NCI-H526 treated with DMSO at 0.1 percent for 48 hours (cell line): ENCODE data around the gene RASA3.
"Not testable (repeated sequence)": the region's sequence is repeated elsewhere in the genome, so short reads cannot be mapped to it uniquely, and the experiment has no call there.

Experiments
- DNase-seq: peaks from one replicate; lab custom pipeline; 2025; lab: John Stamatoyannopoulos, UW

RASA3 gene

DNA sequence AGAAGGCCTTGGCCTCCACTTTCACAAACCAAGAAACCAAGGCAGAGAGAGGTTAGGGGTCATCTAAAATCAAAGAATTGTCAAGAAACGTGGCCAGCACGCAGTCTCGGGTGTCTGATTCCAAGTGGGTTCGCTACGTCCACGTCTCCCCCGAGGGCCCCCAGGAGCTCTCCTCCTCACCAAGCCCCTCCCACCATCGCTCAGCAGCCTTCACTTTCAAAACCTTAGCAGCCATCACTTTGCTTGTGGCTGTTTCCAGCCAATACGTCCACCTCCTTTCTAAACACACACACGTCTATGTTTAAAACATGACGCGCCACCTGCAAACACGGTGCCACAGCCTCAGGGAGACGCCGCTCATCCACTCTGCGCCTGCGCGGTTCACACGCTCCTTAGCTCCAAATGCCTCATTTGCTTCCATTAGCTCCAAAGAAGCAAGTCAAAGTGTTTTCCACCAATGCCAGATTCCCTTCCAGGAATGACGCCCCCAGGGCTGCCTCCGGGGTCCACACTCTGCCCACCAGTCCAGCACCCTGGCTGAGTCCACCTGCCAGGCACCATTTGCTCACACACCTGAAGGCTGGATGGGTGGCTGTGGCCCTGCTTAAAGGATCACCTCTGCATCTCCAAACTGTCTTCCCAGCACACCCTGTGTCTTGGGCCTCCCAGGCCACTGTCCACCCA is 5.5 kb downstream of the RASA3 start:
- DNase-seq, result no peak

DNA sequence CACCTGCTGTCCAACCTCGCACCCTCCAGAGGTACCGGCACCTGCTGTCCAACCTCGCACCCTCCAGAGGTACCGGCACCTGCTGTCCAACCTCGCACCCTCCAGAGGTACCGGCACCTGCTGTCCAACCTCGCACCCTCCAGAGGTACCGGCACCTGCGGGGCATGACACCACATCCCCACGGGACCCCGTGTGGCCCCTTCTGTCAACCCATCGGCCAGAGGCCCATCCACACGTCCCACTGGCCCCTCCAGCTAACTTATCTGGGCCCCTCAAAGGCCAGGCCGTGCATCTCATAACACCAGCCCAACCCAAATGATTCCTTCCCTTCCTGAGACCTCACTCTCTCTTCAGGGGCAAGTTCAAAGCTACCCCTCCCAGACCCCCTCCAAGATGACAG is 6.3 kb downstream of the RASA3 start:
- DNase-seq, result not testable (repeated sequence)

DNA sequence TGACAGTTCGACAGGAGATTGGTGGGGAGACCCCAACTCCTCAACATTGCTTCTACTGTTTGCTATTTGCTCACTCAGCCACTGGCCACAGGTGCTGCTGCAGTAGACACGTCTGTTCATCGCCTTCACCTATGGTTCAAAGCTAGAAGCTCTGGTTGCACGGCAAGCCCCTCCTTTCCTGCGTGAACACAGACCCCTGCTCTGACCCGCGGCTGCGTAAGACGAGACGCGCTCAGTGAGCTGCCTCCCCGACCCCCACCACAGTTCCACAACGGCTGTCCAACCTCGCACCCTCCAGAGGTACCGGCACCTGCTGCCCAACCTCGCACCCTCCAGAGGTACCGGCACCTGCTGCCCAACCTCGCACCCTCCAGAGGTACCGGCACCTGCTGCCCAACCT is 6.8 kb downstream of the RASA3 start:
- DNase-seq, result no peak

DNA sequence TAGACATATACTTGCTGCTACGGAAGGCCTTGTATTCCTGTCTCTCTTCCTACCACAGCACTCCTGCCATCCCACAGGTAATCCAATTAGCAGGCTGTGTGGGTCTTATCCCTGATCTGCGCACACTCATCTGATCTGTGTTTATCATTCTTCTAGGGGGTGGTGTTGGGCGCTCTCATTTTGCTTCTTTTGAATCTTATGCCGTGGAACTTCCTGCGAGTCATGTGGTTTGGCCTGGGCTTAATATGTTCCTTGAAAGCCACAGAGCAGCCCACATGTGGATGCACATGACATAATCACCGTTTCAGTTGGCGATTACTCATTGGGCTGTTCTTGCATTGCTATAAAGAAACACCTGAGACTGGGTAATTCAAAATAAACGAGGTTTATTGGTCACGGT is 7.5 kb downstream of the RASA3 start:
- DNase-seq, result no peak

DNA sequence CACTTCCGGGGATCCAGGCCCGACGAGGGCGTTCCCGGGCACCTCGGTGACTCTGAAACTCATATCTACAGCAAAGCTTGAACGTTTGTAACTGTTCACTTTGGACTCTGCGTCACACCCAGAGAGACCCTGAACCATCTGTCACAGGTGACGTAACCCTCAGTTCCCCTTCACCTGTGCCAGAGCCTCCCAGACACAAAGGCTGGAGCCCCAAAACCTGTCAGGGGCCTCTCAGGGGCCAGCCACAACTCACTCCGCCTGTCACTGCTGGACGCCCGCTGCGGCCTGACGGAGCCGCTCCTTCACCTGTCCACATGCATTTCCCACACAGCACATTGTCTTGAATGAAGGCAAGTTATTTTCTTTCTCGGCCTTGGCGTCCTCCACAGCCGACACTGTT is 8.0 kb downstream of the RASA3 start:
- DNase-seq, result no peak

DNA sequence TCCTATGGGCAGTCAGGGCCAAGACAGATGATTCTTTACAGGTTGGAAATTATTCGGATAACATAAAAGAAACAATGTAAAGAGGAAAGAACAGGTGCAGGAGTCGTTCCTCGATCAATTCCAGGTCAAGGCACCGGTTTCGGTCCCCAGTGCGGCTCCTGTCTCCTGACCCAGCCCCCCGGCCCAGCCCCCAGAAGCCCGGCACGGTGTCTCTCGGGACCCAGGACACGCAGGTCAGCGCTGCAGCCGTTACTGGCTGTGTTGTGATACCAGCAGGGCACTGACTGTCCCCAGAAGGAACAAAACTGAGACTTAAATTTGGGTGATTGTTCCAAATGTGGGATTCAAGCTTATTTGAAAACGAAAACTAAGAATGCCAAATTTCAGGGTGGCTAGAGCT is 8.5 kb downstream of the RASA3 start:
- no peak for DNase-seq

DNA sequence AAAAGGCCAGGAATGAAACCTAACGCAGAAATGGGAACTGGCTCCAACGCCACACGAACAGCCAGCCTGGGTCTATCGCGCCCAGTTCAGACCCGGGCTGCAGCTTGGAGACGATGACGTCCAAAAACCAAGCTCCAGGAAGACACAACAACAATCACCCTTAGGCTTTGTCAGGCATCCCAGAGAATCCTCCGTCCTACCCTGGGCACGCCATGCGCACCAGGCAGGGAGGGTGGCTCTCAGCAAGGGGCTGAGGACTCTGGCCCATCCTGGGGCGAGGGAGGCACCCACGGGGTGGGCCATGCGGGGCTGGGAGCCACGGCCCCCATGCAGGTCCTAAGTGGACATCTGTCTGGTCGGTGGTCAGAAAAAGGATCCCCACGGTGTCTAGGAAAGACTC is 9.0 kb downstream of the RASA3 start:
- no peak for DNase-seq

DNA sequence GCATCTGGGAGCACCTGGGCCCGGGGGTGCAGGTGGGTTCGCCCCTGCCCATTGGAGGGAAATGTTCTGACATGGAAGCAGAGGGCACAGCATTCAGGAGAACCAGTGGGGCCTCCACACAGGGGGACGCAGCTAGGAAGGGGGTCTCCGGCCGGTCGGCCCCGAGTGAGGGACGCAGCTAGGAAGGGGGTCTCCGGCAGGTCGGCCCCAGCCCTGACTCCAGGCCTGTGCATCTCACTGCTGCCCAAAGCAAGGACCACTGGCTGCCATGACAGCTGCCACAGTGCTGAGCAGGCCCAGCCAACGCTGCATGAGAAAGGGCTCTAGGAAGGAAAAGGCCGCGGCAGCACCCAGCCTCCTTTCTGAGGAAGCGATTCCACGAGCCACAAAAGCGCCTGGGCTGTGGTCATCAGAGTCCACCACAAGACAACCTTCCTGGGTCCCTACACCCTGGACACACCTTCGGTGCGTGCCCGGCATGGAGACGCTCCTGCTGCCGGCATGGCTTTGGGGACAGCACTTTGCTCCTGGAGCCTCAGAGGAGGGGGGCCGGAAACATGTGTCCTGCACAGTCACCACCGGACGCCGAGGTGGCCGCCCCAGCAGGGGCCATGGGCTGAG is 9.7 kb downstream of the RASA3 start:
- no peak for DNase-seq

DNA sequence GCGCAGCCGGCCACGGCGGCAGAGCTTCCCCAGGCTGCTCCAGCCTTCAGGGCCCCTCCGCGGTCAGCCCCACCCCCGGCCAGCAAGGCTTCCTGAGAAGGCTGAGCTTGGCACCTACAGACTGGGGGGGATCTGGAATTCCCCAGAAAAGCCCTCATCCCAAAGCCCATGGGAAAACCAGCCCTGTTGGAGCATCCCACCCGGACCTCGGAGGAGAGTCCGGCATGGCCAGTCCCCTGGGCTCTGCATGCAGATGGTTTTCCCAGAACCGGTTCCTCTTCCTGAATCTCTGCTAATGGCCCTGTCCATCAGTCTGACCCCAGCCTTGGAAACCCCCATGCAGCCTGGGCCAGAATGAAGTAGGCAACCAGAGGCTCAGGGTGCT is 10.3 kb downstream of the RASA3 start:
- no peak for DNase-seq

DNA sequence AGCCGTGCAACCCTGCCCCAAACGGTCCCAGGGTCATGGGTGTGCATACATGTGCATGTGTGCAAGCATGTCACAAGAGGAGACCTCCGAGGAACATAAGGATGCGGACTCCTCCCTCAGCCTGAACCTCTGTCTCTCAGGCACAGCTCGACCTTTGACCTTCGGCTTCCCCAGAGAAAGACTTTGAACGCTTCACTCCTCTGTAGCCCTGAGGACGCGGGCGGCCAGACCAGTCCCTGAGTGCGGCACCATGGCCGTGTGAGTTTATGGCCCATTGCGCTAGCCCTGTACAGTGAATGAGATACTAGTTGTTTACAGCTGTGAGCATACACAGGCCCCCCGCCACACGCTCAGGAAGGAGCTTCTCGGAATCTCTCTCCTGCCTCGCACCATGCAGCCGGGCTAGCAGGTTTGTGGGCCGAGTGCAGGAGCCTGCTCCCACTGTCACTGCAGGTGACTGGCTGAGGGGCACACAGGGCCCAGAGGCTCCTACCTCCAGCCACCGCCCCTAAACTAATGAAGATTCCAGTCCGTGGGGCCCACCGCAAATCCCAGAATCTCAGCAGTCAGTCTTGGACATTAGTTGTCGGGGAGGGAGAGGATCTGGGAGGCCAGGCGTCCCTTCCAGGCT is 10.8 kb downstream of the RASA3 start:
- no peak for DNase-seq

DNA sequence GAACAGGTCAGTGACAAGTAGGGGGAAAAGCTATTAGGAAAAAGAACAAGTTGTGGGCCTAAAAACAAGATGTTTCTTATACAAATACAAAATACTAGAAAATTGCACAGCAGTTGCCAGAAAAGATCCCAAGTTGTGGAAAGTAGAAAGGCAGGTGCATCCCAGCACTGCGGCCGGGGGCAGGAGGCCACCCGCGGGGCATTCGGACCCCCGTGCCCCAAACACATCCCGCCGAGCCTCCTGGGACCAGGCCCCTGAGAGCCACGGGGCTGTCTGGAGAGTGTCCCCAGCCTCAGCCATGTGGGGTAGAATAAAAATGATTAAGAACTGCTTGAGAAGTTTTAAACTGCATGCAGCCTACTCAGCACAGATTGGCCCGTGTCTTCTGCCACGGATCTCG is 11.4 kb downstream of the RASA3 start:
- DNase-seq, result no peak

DNA sequence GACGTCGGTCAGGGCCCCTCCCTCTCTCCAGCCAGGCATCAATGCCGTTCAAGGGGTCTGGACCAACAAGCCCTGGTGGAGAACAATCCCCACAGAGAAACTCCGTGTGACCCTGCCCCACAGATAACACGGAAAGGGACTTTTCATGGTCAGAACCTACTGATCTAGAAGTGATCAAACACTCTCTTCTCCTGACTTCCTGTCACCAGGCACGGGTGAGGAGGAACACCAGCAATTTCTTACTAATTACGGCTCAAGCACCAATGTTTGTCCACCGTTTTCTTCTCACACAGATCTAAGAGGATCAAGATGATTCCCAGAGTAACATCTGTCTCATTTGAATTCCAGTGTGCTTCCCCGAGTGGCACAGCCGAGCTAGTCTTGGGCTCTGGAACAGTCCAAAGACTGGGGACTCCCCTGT is 11.8 kb downstream of the RASA3 start:
- DNase-seq, result no peak

DNA sequence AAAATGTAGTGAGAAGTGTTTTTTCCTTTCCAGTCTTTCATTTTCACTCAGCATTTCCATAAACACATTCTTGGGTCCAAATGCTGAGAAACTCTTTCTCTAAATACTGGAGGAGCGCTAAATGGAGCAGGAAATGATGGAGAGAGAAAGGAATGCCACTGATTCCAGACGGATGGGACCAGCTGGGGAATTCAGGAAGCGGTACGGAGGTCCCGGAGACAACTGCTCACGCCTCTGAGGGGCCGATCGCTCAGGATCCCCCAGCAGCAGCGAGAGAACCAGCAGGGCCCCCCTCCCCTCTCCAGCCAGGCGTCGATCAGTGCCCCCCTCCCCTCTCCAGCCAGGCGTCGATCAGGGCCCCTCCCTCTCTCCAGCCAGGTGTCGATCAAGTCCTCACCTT is 13.2 kb downstream of the RASA3 start:
- no peak for DNase-seq

DNA sequence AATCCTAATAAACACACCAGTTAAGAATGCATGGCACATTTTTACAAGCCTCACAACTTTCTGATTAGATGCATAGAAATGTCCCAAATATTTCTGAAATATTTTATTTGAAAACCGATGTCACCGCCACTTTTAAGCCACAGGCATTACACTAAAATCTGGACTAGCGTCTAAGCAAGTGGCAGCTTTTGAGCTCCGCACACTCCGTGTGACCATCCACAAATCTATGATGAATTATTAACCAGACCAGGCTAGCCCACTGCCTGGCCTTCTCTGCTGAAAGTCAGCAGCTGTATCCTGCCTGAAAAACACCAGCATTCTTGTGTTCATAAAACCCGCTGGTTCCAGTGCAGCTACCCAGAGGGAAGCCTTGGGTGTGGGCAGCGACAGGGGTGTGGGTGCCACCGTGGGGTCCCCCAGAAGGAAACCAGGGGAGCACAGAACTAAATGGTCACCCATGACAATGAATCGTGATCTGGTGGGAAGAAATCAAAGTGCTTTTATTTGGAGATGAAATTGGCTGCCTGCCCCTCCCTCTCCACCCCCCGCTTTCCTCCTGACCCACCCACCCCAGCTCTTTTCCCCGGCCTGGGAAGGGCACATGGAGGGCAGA is 13.8 kb downstream of the RASA3 start:
- no peak for DNase-seq

DNA sequence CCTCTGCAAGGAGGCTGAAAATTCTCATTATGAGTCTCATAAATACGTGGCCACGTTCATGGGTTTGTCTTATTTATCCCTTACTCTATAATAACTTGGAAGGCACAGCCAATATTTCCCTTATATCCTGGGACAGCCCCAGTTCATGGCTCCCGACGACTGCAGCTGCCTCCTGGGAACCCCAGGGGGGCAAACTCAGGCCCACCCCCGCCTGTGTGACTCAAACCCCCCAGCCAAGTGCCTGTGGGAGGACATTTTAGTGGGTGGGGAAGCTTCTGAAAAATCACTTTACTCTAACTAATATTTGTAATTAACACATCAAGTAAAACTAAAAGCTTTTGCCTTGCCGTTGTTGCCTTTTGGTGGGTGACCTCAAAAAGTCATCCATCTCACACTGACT is 14.3 kb downstream of the RASA3 start:
- DNase-seq, result no peak

DNA sequence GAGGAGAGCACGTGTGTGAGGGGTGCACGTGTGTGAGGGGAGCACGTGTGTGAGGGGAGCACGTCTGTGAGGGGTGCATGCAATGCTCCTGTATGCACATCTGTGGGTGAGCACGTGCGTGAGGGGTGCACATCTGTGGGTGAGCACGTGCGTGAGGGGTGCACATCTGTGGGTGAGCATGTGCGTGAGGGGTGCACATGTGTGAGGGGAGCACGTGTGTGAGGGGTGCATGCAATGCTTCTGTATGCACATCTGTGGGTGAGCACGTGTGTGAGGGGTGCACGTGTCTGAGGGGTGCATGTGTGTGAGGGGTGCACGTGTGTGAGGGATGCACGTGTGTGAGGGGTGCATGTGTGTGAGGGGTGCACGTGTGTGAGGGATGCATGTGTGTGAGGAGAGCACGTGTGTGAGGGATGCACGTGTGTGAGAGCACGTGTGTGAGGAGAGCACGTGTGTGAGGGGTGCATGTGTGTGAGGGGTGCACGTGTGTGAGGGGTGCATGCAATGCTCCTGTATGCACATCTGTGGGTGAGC is 15.0 kb downstream of the RASA3 start:
- not testable (repeated sequence) for DNase-seq

DNA sequence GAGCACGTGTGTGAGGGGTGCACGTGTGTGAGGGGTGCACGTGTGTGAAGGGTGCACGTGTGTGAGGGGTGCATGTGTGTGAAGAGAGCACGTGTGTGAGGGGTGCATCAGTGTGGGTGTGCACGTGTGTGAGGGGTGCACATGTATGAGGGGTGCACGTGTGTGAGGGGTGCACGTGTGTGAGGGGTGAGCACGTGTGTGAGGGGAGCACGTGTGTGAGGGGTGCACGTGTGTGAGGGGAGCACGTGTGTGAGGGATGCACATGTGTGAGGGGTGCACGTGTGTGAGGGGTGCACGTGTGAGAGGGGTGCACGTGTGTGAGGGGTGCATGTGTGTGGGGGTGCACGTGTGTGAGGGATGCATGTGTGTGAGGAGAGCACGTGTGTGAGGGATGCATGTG is 15.7 kb downstream of the RASA3 start:
- DNase-seq, result no peak

DNA sequence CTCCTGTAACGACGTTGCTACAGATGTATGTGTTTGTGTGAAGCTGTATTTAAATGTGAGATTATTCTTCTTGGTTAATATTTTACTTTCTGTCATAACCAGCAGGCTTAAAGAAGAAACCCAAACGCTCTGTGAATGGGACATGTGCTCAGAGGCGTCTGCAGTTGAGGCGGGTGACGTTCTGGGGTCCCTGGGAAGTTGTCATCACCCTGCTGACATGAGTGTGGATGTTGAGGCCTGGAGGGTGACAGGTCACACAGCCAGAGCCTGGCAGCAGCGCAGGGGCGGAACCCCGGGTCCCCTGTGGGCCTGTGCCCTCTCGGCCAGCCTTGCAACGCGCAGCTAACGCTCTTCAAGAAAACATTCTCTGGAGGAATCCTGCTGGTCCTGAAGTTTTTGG is 16.6 kb downstream of the RASA3 start:
- DNase-seq, result no peak

DNA sequence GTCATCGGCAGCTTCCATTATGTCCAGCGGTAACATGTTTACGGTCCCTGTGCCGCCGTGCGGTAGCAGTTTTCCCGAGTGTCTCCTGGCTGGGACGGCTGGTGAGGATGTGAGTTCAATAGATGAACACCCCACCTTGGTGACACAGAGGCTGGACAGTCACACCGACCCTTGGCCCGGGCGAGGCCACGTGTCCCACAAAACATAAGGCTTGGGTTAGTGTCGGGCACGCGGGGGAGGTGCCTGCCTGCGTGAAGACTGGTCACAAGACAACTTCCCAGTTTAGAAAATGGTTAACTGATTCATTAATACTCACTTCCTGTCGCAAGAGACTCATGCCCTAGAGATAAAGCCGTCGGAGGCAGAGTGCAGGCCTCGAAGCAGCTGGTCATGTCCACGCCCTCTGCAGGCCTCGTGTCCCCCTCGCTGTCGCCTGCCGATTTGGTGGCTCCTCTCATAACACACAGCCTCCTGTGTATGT is 17.2 kb downstream of the RASA3 start:
- no peak for DNase-seq

DNA sequence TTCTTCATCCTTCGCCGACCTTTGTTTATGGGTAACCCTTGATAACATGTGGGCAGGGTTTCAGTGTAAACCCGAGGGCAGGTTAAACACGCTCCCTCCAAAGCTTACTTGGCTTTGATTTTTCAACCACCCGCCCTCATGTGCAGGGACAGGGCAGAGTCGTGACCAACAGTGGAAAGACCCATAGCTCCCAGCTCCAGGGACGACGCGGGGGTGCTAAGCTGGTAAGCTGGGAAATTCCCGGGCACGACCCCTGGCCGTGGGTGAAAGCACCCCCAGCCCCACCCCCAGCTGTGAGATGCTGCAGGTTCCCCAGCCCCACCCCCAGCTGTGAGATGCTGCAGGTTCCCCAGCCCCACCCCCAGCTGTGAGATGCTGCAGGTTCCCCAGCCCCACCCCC is 17.8 kb downstream of the RASA3 start:
- DNase-seq, result not testable (repeated sequence)

DNA sequence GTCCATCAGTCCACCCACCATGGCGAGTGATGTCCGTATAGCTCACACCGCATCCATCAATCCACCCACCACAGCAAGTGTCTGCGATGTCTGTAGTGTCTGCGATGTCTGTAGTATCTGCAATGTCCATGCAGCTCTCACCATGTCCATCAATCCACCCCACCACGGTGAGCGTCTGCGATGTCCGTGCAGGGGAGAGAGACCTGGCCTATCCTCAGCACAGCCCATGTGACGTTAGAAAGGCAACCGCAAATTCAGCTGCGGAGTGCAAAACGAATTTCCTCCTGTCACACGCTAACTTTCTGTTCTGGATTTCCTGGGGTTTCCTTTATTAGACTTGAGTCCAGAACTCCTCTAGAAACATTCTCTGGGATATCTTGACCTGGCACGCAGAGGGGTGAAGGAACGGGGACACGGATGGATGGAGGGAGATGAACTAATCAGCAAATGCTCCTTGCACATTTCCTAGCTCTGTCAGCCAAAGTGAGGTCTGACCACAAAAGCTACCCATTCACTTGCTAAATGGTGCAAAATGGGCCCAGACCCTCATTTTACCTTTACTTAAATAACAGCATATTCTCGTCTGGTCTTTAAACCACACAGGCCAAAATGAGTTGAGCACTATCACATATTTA is 18.3 kb downstream of the RASA3 start:
- DNase-seq, result no peak

DNA sequence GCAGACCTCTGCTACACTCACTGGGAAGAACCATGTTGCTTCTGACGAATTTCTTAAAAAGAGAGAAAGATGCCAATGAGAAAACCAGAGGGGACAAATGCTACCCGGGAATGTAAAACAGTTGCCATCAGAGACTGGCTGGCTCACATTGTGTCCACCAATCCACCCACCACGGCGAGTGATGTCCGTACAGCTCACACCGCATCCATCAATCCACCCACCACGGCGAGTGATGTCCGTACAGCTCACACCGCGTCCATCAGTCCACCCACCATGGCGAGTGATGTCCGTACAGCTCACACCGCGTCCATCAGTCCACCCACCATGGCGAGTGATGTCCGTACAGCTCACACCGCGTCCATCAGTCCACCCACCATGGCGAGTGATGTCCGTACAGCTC is 19.0 kb downstream of the RASA3 start:
- not testable (repeated sequence) for DNase-seq
